K562 (cell line): ENCODE data around the gene NMT1. TPM values are rescaled to one million over a fixed set of nuclear protein-coding genes. Genes with fewer than 3 reads are reported as not detected.
A peak's percentile ranks its signal among the peaks of the same experiment; 100 is the strongest.

Experiments used
- ARID1B ChIP-seq: fragments of 450-650 bp; IDR thresholded peaks from 2 replicates; pipeline ENCODE4 v1.6.1; 2016; ENCODE audit warnings: antibody characterized with exemption, mild to moderate bottlenecking, inconsistent platforms
- CEBPZ ChIP-seq: fragments of 150-350 bp; IDR thresholded peaks from 2 replicates; pipeline ENCODE4 v1.6.1; 2014; ENCODE audit warnings: low read depth, mild to moderate bottlenecking, low read length, borderline replicate concordance
- ELF2 ChIP-seq: fragments of 250-450 bp; sonication (Bioruptor Pico); IDR thresholded peaks from 2 replicates; pipeline ENCODE4 v1.5.0; 2021; ENCODE audit warnings: mild to moderate bottlenecking
- HDAC2 ChIP-seq: fragments of 450-650 bp; IDR thresholded peaks from 2 replicates; pipeline ENCODE4 v1.6.1; 2016; ENCODE audit warnings: mild to moderate bottlenecking
- HLTF ChIP-seq: fragments of 450-650 bp; IDR thresholded peaks from 2 replicates; pipeline ENCODE4 v1.6.1; 2016
- HSF4 ChIP-seq: fragments of 250-450 bp; sonication (Bioruptor Pico); IDR thresholded peaks from 2 replicates; pipeline ENCODE4 v2.1.2; 2022; ENCODE audit warnings: mild to moderate bottlenecking, moderate library complexity, borderline replicate concordance
- JUNB ChIP-seq: fragments of 450-650 bp; formaldehyde crosslinking; conservative IDR thresholded peaks from 2 replicates; pipeline ENCODE4 v1.4.0; 2020; ENCODE audit warnings: mild to moderate bottlenecking
- KLF6 ChIP-seq: fragments of 250-450 bp; sonication (Bioruptor Pico); IDR thresholded peaks from 2 replicates; pipeline ENCODE4 v1.4.0; 2020; ENCODE audit warnings: mild to moderate bottlenecking, moderate library complexity, borderline replicate concordance
- MBD2 ChIP-seq: sonication (generic); IDR thresholded peaks from 2 replicates; pipeline ENCODE4 v1.6.1; 2016; ENCODE audit warnings: low read depth, borderline replicate concordance
- MTA2 ChIP-seq: fragments of 450-650 bp; IDR thresholded peaks from 2 replicates; pipeline ENCODE4 v1.6.1; 2016; ENCODE audit warnings: low read depth
- NR2C1 ChIP-seq, 2 experiments: fragments of 450-650 bp; IDR thresholded peaks; 2 replicates each; pipeline ENCODE4 v1.6.1; 2017; ENCODE audit warnings: mild to moderate bottlenecking in 2 of 2, antibody characterized with exemption in 1 of 2, inconsistent platforms in 1 of 2, missing compliant biosample characterization in 1 of 2, missing genetic modification characterization in 1 of 2
- PHF8 ChIP-seq: fragments of 200-600 bp; sonication (generic); IDR thresholded peaks from 2 replicates; pipeline ENCODE4 v1.6.1; 2012; ENCODE audit warnings: mixed run types, mild to moderate bottlenecking, inconsistent platforms, low read length, moderate library complexity, borderline replicate concordance
- POLR2B ChIP-seq: fragments of 450-650 bp; IDR thresholded peaks from 2 replicates; pipeline ENCODE4 v1.6.1; 2018; ENCODE audit warnings: low read depth; ENCODE audit not compliant: partially characterized antibody
- SIN3B ChIP-seq: fragments of 450-650 bp; IDR thresholded peaks from 2 replicates; pipeline ENCODE4 v1.6.1; 2017; ENCODE audit warnings: low read depth, mild to moderate bottlenecking, moderate library complexity
- XRCC5 ChIP-seq: fragments of 200-400 bp; formaldehyde crosslinking; IDR thresholded peaks from 2 replicates; pipeline ENCODE4 v1.6.1; 2017; ENCODE audit warnings: low read depth, mild to moderate bottlenecking, low read length
- ZNF12 ChIP-seq: sonication (generic); formaldehyde crosslinking; IDR thresholded peaks from 2 replicates; pipeline ENCODE4 v1.4.0; 2020; ENCODE audit warnings: mild to moderate bottlenecking, missing genetic modification reagents
- ZNF316 ChIP-seq: fragments of 450-650 bp; IDR thresholded peaks from 2 replicates; pipeline ENCODE4 v1.6.1; 2016
- ZNF444 ChIP-seq: fragments of 250-450 bp; sonication (Bioruptor Pico); IDR thresholded peaks from 2 replicates; pipeline ENCODE4 v1.4.0; 2020; ENCODE audit warnings: mild to moderate bottlenecking, moderate library complexity
- ZNF695 ChIP-seq: fragments of 450-650 bp; formaldehyde crosslinking; IDR thresholded peaks from 2 replicates; pipeline ENCODE4 v1.4.0; 2020; ENCODE audit warnings: mild to moderate bottlenecking, moderate library complexity
- ZNF785 ChIP-seq: fragments of 250-450 bp; sonication (Bioruptor Pico); IDR thresholded peaks from 2 replicates; pipeline ENCODE4 v1.4.0; 2020; ENCODE audit warnings: mild to moderate bottlenecking
- ZSCAN29 ChIP-seq: fragments of 450-650 bp; IDR thresholded peaks from 2 replicates; pipeline ENCODE4 v1.6.1; 2017
- polyA plus RNA-seq, 8 experiments: library from polyadenylated mRNA; depleted of rRNA in 4 of 8; stranded (reverse) in 5 of 8; unstranded in 3 of 8; fragments of >200 nt; fragmentation: Nextera tagmentation in 2 of 8; fragmentation: Illumina TruSeq in 1 of 8; extraction: Ambion mirVana in 2 of 8; extraction: Trizol in 1 of 8; gene quantifications; 2 replicates each; pipeline versions ENCODE4 v1.2.1 to v1.2.3, GENCODE V29; 2011 to 2014; ENCODE audit warnings: inconsistent platforms in 1 of 8, missing spikeins in 1 of 8
- total RNA-seq, 7 experiments: library from RNA; depleted of rRNA in 6 of 7; stranded (reverse); fragments of >200 nt in 6 of 7; fragmentation: Illumina TruSeq in 2 of 7; extraction: Trizol in 2 of 7; gene quantifications; 2 replicates each; pipeline versions ENCODE4 v1.2.1 to v1.2.3, GENCODE V29; 2011 to 2021; ENCODE audit warnings: low replicate concordance in 1 of 7
- TF ChIP-seq, protein P1 (sequence below): fragments of 250-450 bp; sonication (Bioruptor Pico); IDR thresholded peaks from 2 replicates; pipeline ENCODE4 v1.4.0; 2020
- TF ChIP-seq, protein P2 (sequence below), 2 experiments: fragments of 450-650 bp; conservative IDR thresholded peaks; 2 replicates each; pipeline ENCODE4 v1.6.1; 2017; ENCODE audit warnings: mild to moderate bottlenecking in 2 of 2, moderate library complexity in 2 of 2

NMT1 gene
- total and polyA plus RNA-seq, 9 of the 15 experiments (the other 6 are each of a cell fraction or from before 2014, with no cell fraction given): 86.7 to 569 (median 213) TPM

GRCh38 chr17:45148183-45149036 lies 87.3 kb downstream of the NMT1 start, which contains the start of gene HEXIM1 (continued):
- TF ChIP-seq PHF8 (peak; percentile 61; the same call in 1 of the 2 replicates), POLR2B (peak; percentile 100), ZNF316 (0 out of 2 replicates have a peak, but pooled peaks have one; percentile 3), ZNF444 (CRISPR knock-in tag) (0 out of 2 replicates have a peak, but pooled peaks have one; percentile 51), NR2C1 (IDR thresholded peaks at IDR 0.05) (no peak), NR2C1 (tag; IDR thresholded peaks at IDR 0.05) (0 out of 2 replicates have a peak, but pooled peaks have one; percentile 7), SIN3B (peak; percentile 52; the same call in 1 of the 2 replicates), ZNF695 (CRISPR knock-in tag) (no peak; the same call in 1 of the 2 replicates), XRCC5 (peak; percentile 87), ZNF785 (CRISPR knock-in tag) (no peak), CEBPZ (no peak; the same call in 1 of the 2 replicates), ZNF12 (no peak; the same call in 1 of the 2 replicates), MTA2 (peak; percentile 78), ARID1B (peak; percentile 76), HSF4 (CRISPR knock-in tag) (no peak), ELF2 (CRISPR knock-in tag) (peak; percentile 93), KLF6 (no peak), MBD2 (peak; percentile 82), JUNB (CRISPR knock-in tag) (0 out of 2 replicates have a peak, but pooled peaks have one; percentile 29), HDAC2 (peak; percentile 93), ZSCAN29 (no peak), HLTF (peak; percentile 98)
- TF ChIP-seq, protein P1, sequence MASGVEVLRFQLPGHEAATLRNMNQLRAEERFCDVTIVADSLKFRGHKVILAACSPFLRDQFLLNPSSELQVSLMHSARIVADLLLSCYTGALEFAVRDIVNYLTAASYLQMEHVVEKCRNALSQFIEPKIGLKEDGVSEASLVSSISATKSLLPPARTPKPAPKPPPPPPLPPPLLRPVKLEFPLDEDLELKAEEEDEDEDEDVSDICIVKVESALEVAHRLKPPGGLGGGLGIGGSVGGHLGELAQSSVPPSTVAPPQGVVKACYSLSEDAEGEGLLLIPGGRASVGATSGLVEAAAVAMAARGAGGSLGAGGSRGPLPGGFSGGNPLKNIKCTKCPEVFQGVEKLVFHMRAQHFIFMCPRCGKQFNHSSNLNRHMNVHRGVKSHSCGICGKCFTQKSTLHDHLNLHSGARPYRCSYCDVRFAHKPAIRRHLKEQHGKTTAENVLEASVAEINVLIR (CRISPR knock-in tag): no peak
- TF ChIP-seq, protein P2, sequence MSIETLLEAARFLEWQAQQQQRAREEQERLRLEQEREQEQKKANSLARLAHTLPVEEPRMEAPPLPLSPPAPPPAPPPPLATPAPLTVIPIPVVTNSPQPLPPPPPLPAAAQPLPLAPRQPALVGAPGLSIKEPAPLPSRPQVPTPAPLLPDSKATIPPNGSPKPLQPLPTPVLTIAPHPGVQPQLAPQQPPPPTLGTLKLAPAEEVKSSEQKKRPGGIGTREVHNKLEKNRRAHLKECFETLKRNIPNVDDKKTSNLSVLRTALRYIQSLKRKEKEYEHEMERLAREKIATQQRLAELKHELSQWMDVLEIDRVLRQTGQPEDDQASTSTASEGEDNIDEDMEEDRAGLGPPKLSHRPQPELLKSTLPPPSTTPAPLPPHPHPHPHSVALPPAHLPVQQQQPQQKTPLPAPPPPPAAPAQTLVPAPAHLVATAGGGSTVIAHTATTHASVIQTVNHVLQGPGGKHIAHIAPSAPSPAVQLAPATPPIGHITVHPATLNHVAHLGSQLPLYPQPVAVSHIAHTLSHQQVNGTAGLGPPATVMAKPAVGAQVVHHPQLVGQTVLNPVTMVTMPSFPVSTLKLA (conservative IDR thresholded peaks at IDR 0.05): peak; percentile 1 to 5; a peak in 1 of 4 replicates
